NCI-H1436 (cell line): ENCODE results near the gene CDK6.

ENCODE experiments used
- DNase-seq: peaks from one replicate; lab custom pipeline; 2025; lab: John Stamatoyannopoulos, UW

Gene CDK6

DNA sequence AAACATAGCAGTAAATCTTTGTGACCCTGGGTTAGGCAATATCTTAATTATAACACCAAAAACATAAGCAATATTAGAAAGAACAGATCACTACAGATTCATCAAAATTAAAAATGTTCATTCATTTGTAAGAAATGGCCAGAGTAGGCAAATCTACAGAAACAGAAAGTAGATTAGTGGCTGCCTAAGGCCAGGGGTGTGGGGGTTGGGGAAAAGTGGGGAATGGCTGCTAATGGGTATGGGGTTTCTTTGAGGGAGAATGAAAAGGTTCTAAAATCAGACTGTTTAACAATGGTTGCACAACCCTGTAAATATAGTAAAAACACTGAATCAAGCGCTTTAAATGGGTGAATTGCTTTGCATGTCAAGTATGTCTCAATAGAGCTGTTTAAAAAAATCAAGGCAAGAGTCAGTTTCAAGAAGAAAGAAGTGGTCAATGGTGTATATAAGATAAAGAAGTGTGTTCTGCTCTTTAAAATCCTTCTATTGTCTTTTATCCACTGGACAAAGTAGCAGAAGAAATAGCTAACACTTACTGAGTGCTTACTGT, 42.6 kb downstream of the CDK6 start:
- DNase-seq: no peak

DNA sequence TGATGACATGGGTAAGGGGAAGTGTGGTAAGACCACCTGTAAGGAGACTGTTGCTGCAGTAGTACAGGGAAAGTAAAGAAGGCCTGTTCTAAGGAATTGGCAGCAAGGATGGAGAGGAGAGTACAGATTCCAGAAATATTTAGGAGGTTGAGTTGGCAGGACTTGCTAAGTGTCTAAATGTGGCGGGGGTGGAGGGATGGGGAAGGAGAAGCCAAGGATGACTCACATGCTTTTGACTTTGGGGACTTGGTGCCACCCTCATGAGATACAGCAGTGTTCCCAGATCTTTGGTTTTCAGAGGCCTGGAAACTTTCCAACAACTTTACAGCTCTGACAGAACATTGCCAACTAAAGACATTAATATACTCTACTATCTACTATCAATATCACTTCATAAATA, 45.4 kb downstream of the CDK6 start:
- no peak for DNase-seq

DNA sequence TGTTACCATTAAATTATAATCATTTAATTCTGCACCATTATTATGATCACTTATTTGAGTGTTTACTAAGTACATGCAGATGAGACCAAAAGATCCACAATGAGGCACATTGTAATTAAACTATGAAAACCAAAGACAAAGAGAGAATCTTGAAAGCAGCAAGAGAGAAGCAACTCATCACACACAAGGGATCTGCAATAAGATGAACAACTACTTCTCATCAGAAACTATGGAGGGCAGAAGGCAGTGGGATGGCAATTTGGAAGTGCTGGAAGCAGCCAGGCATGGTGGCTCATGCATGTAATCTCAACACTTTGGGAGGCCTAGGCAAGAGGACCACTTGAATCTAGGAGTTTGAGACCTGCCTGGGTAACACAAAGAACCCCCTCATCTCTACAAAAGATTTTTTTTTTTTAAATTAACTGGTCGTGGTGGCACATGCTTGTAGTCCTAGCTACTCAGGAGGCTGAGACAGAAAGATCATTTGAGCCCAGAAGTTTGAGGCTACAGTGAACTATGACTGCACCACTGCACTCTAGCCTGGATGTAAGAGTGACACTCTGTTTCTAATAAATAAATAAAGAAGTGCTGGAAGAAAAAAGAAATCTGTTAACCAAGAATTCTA, 47.7 kb downstream of the CDK6 start:
- no peak for DNase-seq

GRCh38 chr7:92785923-92786322, 50.5 kb downstream of the CDK6 start:
- DNase-seq: no peak

DNA sequence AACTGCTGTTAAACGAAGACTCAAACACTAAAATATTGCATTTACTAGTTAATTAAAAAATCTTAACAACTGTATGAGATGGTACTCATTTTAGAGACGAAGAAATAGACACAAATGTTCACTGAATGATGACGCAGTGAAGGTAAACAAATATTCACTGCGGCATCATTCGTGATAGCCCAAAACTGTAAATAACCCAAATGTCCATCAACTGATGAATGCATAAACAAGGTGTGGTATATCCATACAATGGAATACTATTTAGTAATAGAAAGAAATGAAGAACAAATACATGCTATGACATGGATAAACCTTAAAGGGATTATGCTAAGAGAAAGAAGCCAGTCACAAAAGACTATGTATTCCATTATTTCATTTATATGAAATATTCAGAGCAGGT, 51.4 kb downstream of the CDK6 start:
- DNase-seq: no peak

DNA sequence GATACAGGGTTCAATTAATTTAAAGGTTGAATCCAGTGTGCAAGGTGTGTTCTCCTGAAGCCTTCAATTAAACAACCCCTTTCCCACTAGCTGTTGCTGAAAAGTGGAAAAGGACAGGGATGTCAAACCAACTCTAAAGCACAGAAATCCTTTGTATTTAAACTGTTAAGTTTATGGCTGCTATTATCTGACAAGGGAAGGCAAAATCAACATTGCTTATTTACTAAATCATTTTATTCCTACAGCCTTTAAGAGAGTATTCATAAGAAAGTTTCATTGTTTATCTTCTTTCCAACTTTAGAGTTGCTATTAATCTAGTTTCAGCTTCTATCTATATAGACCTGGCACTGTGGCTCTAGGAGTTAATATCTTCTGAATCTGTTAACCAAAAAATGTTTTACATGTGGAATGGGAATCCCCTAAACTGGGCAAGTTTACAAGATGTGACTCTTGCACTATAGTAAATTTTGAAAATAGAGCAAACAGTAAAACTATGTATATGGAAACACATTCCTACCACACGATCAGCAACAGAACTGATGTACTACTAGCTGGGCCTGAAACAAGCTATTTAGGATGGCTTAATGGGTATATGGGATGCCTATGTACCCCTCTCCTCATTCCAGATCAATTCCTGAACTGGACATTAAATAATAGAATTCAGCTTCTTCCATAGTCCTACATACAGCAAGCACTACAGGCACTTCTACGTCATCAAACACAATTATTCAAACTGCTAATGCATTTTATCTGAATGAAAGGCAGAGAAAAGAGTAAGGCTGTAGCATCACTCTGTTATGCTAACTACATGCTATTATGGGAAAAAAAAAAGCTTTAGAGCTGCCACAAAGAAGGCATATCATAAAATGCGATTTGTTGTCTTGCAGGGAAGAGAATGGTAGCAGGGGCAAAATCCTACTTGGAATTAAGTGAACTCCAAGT, 52.8 kb downstream of the CDK6 start:
- no peak for DNase-seq

GRCh38 chr7:92782855-92783254, 53.5 kb downstream of the CDK6 start:
- DNase-seq: no peak

DNA sequence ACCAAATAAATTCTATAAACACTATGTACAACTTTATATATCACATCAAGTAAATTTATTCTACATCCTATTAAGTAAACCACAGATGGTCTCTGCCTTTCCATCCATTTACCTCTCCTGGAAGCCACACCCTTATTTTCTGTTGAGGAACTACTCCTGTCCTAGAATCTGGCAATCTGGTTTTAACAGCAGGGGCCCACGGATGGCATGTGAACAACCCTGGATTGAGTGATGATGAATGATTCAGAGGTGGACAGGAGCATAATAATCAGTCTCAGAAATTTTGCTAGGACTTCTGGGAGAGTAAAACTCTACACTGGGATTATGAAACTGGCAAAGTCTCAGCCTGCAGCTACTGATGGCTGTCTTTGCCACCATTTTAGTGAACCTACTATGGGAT, 54.1 kb downstream of the CDK6 start:
- DNase-seq: no peak

- DNase-seq: no peak
These were observed 55.2 kb downstream of the CDK6 start for GRCh38 chr7:92781117-92781720.

GRCh38 chr7:92778972-92779371, 57.4 kb downstream of the CDK6 start:
- DNase-seq: no peak

DNA sequence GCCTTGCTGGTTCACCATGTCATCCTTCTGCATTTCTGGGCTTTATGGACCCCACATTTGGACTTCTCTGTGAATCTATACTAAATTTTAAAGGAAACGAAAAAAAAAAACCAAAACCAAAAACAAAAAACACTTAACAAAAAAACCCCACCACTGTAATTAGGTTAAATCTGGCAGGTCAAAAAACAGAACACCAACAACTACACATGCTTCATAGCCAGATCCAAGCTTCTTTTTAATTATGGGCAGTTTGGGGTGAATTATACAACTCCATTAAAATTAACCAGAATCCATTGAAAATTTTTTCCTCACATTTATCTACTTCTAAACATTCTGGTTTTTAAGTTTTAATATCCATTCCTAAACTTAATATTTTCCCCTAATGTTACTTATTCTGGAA, 58.4 kb downstream of the CDK6 start:
- DNase-seq: no peak

DNA sequence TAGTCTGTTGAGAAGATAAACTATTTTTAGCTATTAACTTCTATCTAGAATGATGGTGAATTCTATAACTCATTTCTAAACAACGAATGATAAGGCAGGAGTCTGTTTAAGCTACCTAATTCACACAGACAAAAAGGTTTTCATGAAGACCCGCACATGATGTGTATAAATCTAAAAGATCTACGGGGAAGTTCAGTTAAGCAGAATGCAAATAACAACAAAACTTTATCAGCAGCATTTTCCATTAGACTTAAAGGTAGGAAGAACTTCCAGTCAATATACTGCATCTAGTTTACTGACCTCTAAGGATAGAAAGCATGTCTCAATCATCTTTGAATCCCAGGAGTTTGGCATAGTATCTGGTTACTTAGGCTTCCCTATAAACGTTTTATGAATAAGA, 62.6 kb downstream of the CDK6 start:
- no peak for DNase-seq

GRCh38 chr7:92769844-92770243, 66.5 kb downstream of the CDK6 start:
- no peak for DNase-seq

DNA sequence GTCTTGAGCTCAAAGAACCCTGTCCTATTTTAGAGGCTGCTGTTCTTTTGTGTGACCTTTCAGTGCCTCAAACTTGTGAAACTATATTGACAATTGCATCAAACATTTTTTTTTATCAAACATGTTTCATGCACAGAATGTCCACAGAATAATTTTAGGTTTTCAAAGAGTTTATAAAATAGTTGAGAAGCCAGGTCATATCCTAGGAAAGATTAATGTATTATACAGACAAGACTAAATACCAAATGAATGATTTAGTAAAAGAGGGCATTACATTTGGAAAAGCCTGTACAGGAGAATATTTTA, 67.0 kb downstream of the CDK6 start:
- no peak for DNase-seq

GRCh38 chr7:92768501-92769393, 67.6 kb downstream of the CDK6 start:
- peak; percentile 19 for DNase-seq

GRCh38 chr7:92767437-92767836, 68.9 kb downstream of the CDK6 start:
- DNase-seq: no peak

GRCh38 chr7:92766461-92767003, 69.8 kb downstream of the CDK6 start:
- DNase-seq: peak; percentile 57

GRCh38 chr7:92765725-92766124, 70.6 kb downstream of the CDK6 start:
- no peak for DNase-seq

- DNase-seq: no peak
These were observed 72.5 kb downstream of the CDK6 start for GRCh38 chr7:92763636-92764423.

GRCh38 chr7:92762851-92763250, 73.5 kb downstream of the CDK6 start:
- no peak for DNase-seq
